Cardiac muscle cell (in vitro differentiated cells and primary cell): ENCODE data around the gene SMIM9. TPM values are rescaled to one million over a fixed set of nuclear protein-coding genes. Genes with fewer than 3 reads are reported as not detected.

Source experiments
- DNase-seq, 2 donors: peaks; one replicate each; pipeline versions ENCODE4 v3.0.0 to v3.0.0-alpha.2; 2010 to 2017; ENCODE audit warnings: low read depth in 1 of 2, low spot score in 1 of 2
- H3K27ac ChIP-seq: fragments of 200-600 bp; sonication (generic); 2 replicates; pipeline ENCODE4 v1.5.1; 2016
- H3K27me3 ChIP-seq: fragments of 200-600 bp; sonication (generic); 2 replicates; pipeline ENCODE4 v1.6.0; 2016; ENCODE audit warnings: control low read depth
- H3K36me3 ChIP-seq: fragments of 200-600 bp; sonication (generic); 2 replicates; pipeline ENCODE4 v1.5.1; 2016; ENCODE audit warnings: control low read depth
- H3K4me1 ChIP-seq: fragments of 200-600 bp; sonication (generic); 2 replicates; pipeline ENCODE4 v1.8.1; 2017; ENCODE audit warnings: low read depth, mild to moderate bottlenecking, mixed run types
- H3K4me3 ChIP-seq: fragments of 200-600 bp; sonication (generic); 2 replicates; pipeline ENCODE4 v1.5.1; 2016; ENCODE audit warnings: mild to moderate bottlenecking
- H3K9me3 ChIP-seq: fragments of 200-600 bp; sonication (generic); 2 replicates; pipeline ENCODE4 v1.5.1; 2017; ENCODE audit warnings: low read depth, mild to moderate bottlenecking, control low read depth
- polyA plus RNA-seq: library from polyadenylated mRNA; unstranded; fragments of >200 nt; fragmentation: Nextera tagmentation; extraction: Ambion mirVana; gene quantifications from 2 replicates; pipeline ENCODE4 v1.2.1, GENCODE V29; 2016
- total RNA-seq: library from RNA; depleted of rRNA; stranded (reverse); fragments of >200 nt; gene quantifications from 2 replicates; pipeline ENCODE4 v1.2.3, GENCODE V29; 2016
- TF ChIP-seq, protein P1 (sequence below): IDR thresholded peaks from 2 replicates; pipeline ENCODE4 v1.5.1; 2012; ENCODE audit warnings: low read depth, mild to moderate bottlenecking, low read length

SMIM9 gene
- total and polyA plus RNA-seq, 2 experiments from 2014 or later = not detected

DNA sequence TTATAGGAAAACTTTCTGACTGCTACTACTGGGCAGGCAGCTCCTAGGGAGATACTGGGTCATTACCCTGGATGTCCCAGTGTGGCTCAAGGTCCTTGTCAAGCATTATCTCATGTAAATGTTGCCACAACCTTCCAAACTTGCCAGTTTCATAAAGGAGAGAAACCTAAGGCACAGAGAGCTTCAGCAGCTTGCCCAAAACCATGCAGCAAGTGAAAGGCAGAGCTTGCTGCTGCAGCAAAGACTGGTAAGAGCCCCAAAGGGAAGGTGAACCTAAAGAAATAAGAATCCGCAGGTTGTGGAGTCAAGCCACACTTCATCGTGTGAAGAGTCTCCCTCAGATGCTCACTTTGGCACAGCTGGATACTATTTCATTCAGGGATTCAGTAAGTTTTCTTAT is 31.5 kb downstream of the SMIM9 start:
- Histone ChIP-seq H3K9me3 (no peaks in the 10 kb centered on the region), H3K4me3 (no peak overlapping the region), H3K4me1 (no peaks in the 10 kb centered on the region), H3K27ac (no peak overlapping the region), H3K36me3 (no peaks in the 10 kb centered on the region), H3K27me3 (no peaks in the 10 kb centered on the region)
- DNase-seq = no peak
- TF ChIP-seq, protein P1, sequence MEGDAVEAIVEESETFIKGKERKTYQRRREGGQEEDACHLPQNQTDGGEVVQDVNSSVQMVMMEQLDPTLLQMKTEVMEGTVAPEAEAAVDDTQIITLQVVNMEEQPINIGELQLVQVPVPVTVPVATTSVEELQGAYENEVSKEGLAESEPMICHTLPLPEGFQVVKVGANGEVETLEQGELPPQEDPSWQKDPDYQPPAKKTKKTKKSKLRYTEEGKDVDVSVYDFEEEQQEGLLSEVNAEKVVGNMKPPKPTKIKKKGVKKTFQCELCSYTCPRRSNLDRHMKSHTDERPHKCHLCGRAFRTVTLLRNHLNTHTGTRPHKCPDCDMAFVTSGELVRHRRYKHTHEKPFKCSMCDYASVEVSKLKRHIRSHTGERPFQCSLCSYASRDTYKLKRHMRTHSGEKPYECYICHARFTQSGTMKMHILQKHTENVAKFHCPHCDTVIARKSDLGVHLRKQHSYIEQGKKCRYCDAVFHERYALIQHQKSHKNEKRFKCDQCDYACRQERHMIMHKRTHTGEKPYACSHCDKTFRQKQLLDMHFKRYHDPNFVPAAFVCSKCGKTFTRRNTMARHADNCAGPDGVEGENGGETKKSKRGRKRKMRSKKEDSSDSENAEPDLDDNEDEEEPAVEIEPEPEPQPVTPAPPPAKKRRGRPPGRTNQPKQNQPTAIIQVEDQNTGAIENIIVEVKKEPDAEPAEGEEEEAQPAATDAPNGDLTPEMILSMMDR = no peak

DNA sequence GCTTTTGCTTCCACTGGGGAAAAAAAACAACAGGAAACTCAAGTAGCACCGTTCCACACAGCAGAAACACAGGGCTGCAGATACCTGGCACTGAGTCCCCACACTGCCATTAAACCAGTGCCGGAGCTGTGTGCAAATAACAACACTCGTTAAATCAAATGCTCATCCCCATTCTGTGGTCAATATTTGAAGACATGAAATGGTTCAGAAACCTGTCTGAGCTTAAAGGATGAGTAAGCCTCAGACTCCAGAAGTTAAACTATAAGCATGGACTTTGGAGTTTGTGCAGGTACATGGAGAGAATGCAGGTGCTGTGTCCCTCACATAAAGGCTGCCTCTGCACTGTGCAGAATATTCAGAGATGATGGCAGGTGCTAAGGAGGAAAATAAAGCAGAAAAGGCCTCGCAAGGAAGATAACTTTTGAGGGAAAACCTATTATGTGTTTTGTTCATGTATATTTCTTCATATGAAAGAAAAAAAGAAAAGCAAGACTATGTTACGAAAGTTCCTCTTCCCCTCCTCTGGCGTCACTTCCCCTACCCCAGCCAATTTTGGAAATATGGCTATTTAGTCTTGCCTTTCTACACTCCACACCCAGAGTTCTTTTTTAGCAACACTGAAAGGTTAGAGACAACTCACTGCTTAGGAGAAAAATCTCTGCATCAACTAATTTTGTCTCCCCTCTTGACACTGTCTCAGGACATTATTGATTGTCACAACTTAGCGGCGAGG is 33.8 kb downstream of the SMIM9 start:
- H3K36me3 ChIP-seq = no peaks in the 10 kb centered on the region
- H3K4me3 ChIP-seq = no peak overlapping the region
- no peak for DNase-seq
- no peaks in the 10 kb centered on the region for H3K4me1 ChIP-seq
- TF ChIP-seq, protein P1 = no peak
- no peak overlapping the region for H3K27ac ChIP-seq
- no peaks in the 10 kb centered on the region for H3K9me3 ChIP-seq
- H3K27me3 ChIP-seq = no peaks in the 10 kb centered on the region

DNA sequence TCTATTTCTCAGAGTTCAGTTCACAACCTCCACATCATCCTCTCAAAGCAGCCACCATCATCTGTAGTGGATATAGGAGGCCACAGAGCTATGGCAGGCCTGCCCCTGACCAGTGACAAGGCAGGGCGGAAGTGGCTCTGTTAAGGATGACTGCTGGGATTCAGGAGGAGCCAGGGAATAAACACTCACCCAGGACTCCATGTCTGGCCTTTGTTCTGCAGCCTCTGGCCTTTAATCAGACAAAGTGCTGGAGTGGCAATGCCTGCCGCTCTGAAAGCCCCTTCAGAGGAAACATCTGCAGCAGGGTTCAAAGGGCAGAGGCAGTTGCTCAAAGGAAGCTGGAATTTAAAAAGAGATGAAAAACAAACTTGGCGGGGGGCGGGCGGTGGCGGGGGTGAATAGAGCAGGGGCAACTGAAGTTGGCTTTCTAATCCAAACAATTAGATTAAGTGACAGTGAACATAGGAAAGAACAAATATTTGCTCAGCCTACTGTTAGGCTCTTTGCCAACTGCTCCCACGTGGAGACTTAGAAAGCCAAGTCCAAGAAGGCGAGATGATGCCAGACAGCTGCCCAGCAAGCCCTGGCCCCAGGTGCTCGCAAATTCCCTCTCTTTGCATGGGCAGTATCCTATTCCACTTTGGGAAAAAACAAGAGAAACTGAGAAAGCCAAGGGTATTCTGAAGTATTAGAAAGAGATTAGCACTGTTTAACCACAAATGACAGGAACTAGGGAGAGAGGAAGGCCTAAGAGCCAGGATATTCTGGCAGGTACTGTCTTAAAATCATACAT is 34.7 kb downstream of the SMIM9 start:
- no peaks in the 10 kb centered on the region for H3K36me3 ChIP-seq
- no peaks in the 10 kb centered on the region for H3K9me3 ChIP-seq
- H3K4me1 ChIP-seq = no peaks in the 10 kb centered on the region
- DNase-seq = peak in 1 of 2 donors; percentile 64
- H3K27me3 ChIP-seq = no peaks in the 10 kb centered on the region
- no peak overlapping the region for H3K4me3 ChIP-seq
- H3K27ac ChIP-seq = no peak overlapping the region
- TF ChIP-seq, protein P1 = no peak

DNA sequence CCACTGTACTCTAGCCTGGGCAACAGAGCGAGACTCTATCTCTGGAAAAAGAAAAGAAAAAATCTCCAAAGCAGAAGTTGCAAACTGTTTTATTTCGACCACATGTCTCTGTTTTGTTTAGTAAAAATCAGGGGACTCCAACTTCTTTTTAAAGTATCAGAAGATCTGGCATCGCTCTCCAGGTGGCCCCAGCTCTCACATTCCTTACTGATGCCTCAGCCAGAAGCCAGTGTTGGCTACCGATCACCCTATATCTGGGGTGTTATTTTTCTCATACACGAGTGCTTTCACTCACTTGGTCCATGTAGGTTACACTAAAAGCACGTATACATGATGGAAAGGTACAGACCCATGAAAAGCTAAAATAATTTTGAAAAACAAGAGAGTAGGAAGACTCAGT is 37.5 kb downstream of the SMIM9 start:
- Histone ChIP-seq H3K4me1 (no peaks in the 10 kb centered on the region), H3K27me3 (no peaks in the 10 kb centered on the region), H3K4me3 (no peak overlapping the region), H3K27ac (no peak overlapping the region), H3K9me3 (no peaks in the 10 kb centered on the region), H3K36me3 (no peaks in the 10 kb centered on the region)
- peak in 1 of 2 donors; percentile 21 for DNase-seq
- TF ChIP-seq, protein P1 = no peak

DNA sequence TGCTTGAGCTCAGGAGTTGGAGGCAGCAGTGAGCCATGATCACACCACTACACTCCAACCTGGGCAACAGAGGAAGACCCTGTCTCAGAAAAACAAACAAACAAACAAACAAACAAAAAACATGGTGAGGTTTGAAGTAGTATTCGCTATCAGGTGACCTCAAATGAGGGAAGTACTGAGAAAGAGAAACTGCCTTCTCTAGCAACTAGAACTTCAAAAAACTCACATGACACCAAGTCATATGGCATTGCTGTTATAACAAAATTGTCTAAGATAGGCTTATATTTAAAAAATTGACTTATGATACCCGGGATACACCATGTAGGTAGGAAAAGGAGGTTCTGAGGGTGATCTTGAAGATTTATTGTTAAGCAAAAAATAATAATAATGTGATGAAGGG is 39.4 kb downstream of the SMIM9 start:
- no peaks in the 10 kb centered on the region for H3K4me1 ChIP-seq
- no peak overlapping the region for H3K27ac ChIP-seq
- H3K36me3 ChIP-seq = no peaks in the 10 kb centered on the region
- TF ChIP-seq, protein P1 = no peak
- DNase-seq = no peak
- H3K27me3 ChIP-seq = no peaks in the 10 kb centered on the region
- no peak overlapping the region for H3K4me3 ChIP-seq
- no peaks in the 10 kb centered on the region for H3K9me3 ChIP-seq
